Activated CD4-positive, CD25-positive, alpha-beta regulatory T cell treated with anti-CD3 and anti-CD28 coated beads, Interleukin-2, amount 50 U/mL, for 72 hours (primary cell): ENCODE measurements around the gene IER5L.
A peak's percentile ranks its signal among the peaks of the same experiment; 100 is the strongest.

Experiments
- DNase-seq: peaks from one replicate; pipeline ENCODE4 v3.0.0; 2021

Gene IER5L

DNA sequence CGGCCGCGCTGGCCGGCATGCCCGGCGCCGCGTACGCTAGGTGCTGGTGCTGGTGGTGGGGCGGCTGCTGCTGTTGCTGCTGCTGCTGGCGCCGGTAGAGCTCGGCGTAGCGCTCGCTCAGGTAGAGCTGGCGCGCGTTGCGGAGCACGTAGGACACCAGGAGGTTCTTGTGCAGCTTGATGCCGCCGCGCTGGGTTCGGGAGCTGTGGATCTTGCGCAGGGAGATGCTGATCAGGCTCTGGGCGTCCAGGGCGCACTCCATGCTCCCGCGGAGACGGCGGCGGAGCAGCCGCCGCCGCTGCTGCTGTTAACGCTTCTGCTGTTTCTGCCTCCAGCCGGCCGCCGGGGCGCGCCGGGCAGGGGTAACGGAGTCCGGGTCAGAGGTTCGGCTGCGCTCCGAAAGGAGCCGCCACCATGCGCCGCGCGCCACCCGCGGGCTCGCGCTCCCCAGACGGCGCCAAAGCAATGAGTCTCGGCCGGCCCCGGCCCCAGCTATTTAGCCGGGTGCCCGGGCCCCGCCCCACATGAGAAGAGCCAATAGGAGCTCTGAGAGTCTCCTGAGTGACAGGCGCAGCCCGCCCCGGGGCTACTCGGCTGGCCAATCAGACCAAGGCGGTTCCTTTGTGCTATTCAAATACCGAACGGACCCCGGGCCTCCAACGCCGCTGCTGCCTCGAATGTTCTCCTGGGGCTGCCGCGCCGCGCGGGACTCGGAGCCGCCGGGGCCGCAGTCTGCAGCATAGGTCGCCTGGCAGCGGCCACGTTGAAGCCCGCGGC is at the start of gene IER5L:
Gene IER5L, minus strand, starts transcription at position 471 of the 777 bp plus-strand sequence. Its CDS starts 209 bp downstream, at position 262.
- DNase-seq = peak; percentile 92

DNA sequence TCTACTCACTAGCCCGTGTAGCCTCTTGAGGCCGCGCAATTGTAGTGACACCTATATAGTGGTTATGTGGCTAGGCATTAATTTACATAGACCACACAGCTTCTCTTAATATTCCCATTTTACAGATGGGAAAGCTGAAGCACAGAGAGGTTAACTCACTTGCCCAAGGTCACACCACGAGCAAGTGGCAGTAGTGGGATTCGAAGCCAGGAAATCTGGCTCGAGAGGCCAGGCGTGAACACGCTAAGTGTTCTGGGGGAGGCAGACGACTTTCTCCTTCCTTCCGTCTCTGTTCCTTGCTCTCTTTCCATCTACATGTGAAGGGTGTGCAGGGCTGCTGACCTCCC is 49.8 kb upstream of the IER5L start:
- no peak for DNase-seq

DNA sequence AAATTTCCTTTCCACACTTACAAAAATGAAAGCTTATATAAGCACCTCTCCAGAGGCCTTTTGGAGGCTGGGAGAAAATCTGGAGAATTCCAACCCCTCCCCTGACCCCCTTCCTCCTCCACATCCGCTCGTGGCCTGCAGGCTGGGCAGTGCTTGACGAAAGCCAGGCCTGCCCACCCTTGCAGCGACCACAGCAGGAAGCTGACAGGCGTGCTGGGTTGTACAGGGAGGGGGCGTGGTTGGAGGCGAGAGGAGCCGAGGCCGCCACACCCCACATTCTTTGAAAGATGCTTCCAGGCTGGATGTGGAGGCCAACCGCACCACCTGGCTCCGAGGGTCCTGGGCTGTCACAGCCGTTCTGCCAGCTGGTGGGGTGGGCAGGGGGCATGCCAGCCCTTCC is 47.8 kb upstream of the IER5L start:
- DNase-seq = no peak

- no peak for DNase-seq
Measured at GRCh38 chr9:129225490-129225778, 47.4 kb upstream of the IER5L start.

DNA sequence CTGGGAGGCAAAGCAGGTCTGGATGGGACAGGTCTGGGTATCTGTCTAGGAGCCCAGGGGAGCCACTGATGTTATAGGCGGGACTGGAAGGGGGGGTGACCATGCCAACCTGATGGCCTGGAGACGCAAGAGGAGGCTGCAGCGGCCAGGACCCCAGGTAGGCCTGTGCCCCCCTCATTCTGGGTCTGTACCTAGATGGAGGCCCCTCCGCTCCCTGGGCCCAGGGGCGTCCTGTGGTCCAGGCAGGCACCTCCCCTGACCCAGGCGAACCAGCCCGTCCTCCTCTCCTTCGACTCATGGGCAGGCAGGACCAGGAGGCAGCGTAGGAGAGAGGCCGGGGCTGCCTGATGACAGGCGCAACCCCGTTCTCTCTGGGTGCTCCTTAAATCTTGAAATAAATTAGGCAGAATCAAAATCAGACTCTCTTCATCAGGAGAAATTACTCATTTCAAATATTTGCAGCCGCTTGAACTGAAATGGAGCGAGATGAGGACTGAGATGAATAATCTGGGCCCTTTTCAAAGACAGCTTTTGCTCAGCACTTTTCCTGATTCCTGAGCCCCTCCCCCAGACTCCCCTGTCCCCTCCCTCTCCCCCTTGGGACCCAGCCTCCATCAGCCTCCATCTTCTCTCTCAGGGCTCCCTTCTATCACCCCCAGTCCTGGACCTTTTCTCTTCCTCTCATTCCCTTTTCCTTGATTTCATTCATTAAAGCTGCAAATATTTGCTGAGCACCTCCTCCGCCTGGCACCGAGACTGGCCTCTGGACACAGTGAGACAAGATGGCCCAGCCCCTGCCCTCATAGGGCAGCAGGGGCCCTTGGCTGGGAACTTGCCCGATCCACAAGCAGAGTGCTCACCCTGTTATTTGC is 46.8 kb upstream of the IER5L start:
- DNase-seq = no peak

GRCh38 chr9:129223551-129224208 is 45.6 kb upstream of the IER5L start:
- DNase-seq = no peak

DNA sequence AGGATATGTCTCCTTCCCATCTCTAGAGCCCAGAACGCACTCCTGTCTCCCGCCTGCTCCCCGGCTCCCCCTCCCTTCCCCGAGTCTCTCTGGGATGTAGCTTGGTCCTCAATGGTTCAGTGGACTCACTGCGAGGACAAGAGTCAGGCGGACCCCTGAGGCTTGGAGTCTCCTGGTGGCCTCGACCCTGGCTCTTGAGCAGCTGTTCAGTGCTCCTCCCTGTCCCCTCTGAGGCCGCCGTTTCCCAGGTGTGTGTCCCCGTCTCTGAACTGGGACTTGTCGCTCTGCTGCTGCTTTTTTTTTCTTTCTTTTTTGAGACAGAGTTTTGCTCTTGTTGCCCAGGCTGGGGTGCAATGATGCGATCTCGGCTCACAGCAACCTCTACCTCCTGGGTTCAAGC is 44.8 kb upstream of the IER5L start:
- no peak for DNase-seq

- DNase-seq = no peak
Measured at GRCh38 chr9:129221979-129222635, 44.0 kb upstream of the IER5L start.

GRCh38 chr9:129221233-129221632 is 43.2 kb upstream of the IER5L start:
- no peak for DNase-seq

GRCh38 chr9:129220771-129221170 is 42.7 kb upstream of the IER5L start:
- no peak for DNase-seq

DNA sequence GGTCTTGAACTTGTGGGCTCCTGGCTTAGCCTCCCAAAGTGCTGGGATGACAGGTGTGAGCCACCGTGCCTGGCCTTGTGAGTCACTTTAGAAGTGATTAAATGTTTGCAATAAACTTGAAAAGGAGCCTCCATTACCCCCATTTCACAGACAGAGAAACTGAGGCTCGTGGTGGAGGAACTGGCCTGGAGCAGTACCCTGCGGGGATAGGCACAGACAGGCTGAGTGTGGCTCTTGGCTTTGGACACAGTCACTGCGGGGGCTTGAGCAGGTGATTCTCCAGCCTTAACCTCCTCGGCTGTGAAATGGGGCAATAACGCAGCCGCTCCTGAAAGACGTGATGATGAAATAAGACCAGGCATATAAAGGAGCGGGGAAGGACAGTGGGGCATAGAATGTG is 40.9 kb upstream of the IER5L start:
- no peak for DNase-seq

GRCh38 chr9:129218272-129218625 is 40.2 kb upstream of the IER5L start:
- no peak for DNase-seq

DNA sequence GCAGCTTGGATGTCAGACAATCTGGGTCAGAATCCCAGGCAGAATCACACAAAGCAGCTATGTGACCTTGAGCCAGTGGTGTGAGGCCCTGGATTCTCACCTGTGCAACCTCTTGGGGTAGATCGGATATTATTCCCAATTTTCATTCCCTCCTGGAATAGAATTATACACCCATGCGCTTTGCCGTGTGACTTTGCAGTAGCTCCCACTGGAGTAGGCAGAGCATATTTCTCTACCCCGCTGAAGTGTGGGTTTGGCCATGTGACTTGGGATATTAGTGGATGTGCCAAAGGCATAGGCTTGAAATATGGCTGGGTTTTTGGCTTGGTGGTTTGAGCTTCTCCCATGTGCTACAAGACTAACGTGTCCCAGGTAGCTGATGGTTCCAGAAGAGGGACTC is 35.5 kb upstream of the IER5L start:
- no peak for DNase-seq

- DNase-seq = no peak
Measured at GRCh38 chr9:129211686-129212085, 33.6 kb upstream of the IER5L start.

GRCh38 chr9:129210125-129210524 is 32.1 kb upstream of the IER5L start:
- no peak for DNase-seq

DNA sequence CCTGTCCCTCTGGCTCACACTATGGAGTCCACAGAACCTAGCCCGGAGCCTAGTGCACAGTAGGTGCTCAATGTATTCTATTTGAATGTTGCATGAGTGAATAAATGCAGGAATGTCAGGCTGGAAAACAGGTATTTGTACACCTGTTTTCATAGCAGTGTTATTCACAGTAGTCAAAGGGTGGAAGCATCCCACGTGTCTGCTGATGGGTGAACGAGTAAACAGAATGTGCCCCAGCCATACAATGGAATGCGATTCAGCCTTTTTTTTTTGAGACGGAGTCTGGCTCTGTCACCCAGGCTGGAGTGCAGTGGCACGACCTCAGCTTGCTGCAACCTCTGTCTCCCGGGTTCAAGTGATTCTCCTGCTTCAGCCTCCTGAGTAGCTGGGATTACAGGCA is 31.5 kb upstream of the IER5L start:
- DNase-seq = no peak

GRCh38 chr9:129209109-129209508 is 31.0 kb upstream of the IER5L start:
- no peak for DNase-seq

- no peak for DNase-seq
Measured at GRCh38 chr9:129208207-129209032, 30.4 kb upstream of the IER5L start.

- DNase-seq = no peak
Measured at GRCh38 chr9:129206905-129207304, 28.8 kb upstream of the IER5L start.

DNA sequence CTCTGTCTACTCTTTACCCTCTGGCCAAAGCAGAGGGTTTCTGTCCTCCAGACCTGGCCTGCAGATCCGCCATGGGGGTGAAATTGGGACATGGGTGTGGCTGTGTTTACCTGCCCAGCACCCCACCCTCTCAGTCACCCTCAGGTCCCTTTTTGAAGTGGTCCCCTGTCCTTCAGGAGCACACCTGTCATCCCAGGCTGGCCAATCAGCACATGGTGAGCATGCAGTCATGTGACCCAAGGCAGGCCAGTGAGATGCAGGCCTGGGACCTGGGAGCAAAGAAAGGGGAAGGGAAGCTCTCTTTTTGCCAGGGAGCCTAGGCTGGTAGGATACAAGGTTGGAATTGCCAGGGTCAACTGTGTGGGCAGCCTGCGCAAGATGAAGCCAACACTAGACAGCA is 28.3 kb upstream of the IER5L start:
- DNase-seq = no peak

GRCh38 chr9:129204840-129205239 is 26.8 kb upstream of the IER5L start:
- DNase-seq = no peak

DNA sequence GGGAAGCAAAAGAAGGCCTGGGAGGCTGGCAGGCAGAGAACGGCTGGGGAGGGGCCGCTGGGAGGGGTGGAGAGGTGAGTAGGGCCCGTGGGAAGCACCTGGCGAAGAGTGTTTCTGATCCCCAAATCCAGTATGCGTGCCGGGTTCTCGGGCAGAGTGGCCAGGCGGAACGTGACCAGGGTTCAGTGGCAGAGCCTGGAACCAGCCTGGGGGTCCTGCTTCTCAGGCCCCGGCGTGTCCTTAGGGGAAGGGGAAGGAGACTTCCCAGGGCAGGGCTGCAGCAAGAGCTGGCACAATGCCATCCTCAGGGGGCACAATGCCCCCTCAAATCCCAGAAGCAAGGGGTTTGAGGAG is 25.5 kb upstream of the IER5L start:
- no peak for DNase-seq
